H9 (cell line): ENCODE results near the gene PRPF19. TPM values are rescaled to one million over a fixed set of nuclear protein-coding genes. Genes with fewer than 3 reads are reported as not detected.

Source experiments
- DNase-seq: peaks from one replicate; pipeline ENCODE4 v3.0.0-alpha.2; 2017
- H2AFZ ChIP-seq: one replicate; pipeline ENCODE4 v1.6.1; 2013; ENCODE audit warnings: mild to moderate bottlenecking, low read length, control low read depth, moderate library complexity
- H2AK5ac ChIP-seq: 2 replicates; pipeline ENCODE4 v1.6.1; 2013; ENCODE audit warnings: low read length, control low read depth, mixed read lengths; ENCODE audit not compliant: insufficient read length
- H2BK120ac ChIP-seq: one replicate; pipeline ENCODE4 v1.6.1; 2013; ENCODE audit warnings: low read depth, mild to moderate bottlenecking, low read length, control low read depth, inconsistent platforms; ENCODE audit not compliant: poor library complexity, severe bottlenecking
- H2BK12ac ChIP-seq: 2 replicates; pipeline ENCODE4 v1.6.1; 2013; ENCODE audit warnings: low read length, control low read depth, mixed read lengths, low read depth; ENCODE audit not compliant: insufficient read length
- H2BK15ac ChIP-seq: 2 replicates; pipeline ENCODE4 v1.6.1; 2013; ENCODE audit warnings: low read depth, low read length, control low read depth
- H2BK20ac ChIP-seq: one replicate; pipeline ENCODE4 v1.6.1; 2013; ENCODE audit warnings: low read depth, mild to moderate bottlenecking, low read length, control low read depth, inconsistent platforms; ENCODE audit not compliant: poor library complexity, severe bottlenecking
- H2BK5ac ChIP-seq: 2 replicates; pipeline ENCODE4 v1.6.1; 2013; ENCODE audit warnings: low read length, control low read depth, mixed read lengths; ENCODE audit not compliant: insufficient read length
- H3K14ac ChIP-seq: 2 replicates; pipeline ENCODE4 v1.6.1; 2013; ENCODE audit warnings: low read length, control low read depth; ENCODE audit not compliant: insufficient read depth
- H3K18ac ChIP-seq: 2 replicates; pipeline ENCODE4 v1.6.1; 2013; ENCODE audit warnings: low read depth, mild to moderate bottlenecking, mixed read lengths, low read length, control low read depth; ENCODE audit not compliant: insufficient read length
- H3K23ac ChIP-seq: 2 replicates; pipeline ENCODE4 v1.6.1; 2013; ENCODE audit warnings: low read length, control low read depth, mixed read lengths, low read depth; ENCODE audit not compliant: insufficient read length
- H3K23me2 ChIP-seq: 2 replicates; pipeline ENCODE4 v1.6.1; 2013; ENCODE audit warnings: low read depth, mild to moderate bottlenecking, mixed read lengths, low read length, control low read depth; ENCODE audit not compliant: insufficient read length, poor library complexity, severe bottlenecking
- H3K27ac ChIP-seq: 2 replicates; pipeline ENCODE4 v1.5.1; 2013; ENCODE audit warnings: low read length, control low read depth, mixed read lengths, low read depth; ENCODE audit not compliant: insufficient read length
- H3K27me3 ChIP-seq: 2 replicates; pipeline ENCODE4 v1.6.1; 2013; ENCODE audit warnings: low read length, control low read depth, inconsistent platforms; ENCODE audit not compliant: insufficient read depth
- H3K4ac ChIP-seq: 2 replicates; pipeline ENCODE4 v1.6.1; 2013; ENCODE audit warnings: low read depth, mild to moderate bottlenecking, control low read depth, inconsistent platforms, low read length, moderate library complexity
- H3K4me1 ChIP-seq: 2 replicates; pipeline ENCODE4 v1.6.1; 2013; ENCODE audit warnings: low read length, control low read depth, inconsistent platforms; ENCODE audit not compliant: insufficient read depth
- H3K4me2 ChIP-seq: 2 replicates; pipeline ENCODE4 v1.6.1; 2013; ENCODE audit warnings: low read length, control low read depth, mixed read lengths; ENCODE audit not compliant: insufficient read length, insufficient read depth
- H3K56ac ChIP-seq: 2 replicates; pipeline ENCODE4 v1.6.1; 2013; ENCODE audit warnings: low read depth, mild to moderate bottlenecking, mixed read lengths, low read length, control low read depth; ENCODE audit not compliant: insufficient read length
- H3K79me1 ChIP-seq: 2 replicates; pipeline ENCODE4 v1.6.1; 2013; ENCODE audit warnings: low read depth, mild to moderate bottlenecking, moderate library complexity, low read length, control low read depth, inconsistent platforms; ENCODE audit not compliant: insufficient read depth, poor library complexity, severe bottlenecking
- H3K79me2 ChIP-seq: 2 replicates; pipeline ENCODE4 v1.6.1; 2013; ENCODE audit warnings: low read length, control low read depth, inconsistent platforms; ENCODE audit not compliant: insufficient read depth
- H3K9ac ChIP-seq: 2 replicates; pipeline ENCODE4 v1.6.1; 2013; ENCODE audit warnings: low read length, control low read depth, mixed read lengths; ENCODE audit not compliant: insufficient read length; ENCODE audit errors: extremely low read depth
- H3K9me3 ChIP-seq: one replicate; pipeline ENCODE4 v1.6.1; 2013; ENCODE audit warnings: low read depth, low read length, inconsistent platforms; ENCODE audit not compliant: control insufficient read depth
- H3T11ph ChIP-seq: one replicate; pipeline ENCODE4 v1.6.1; 2013; ENCODE audit warnings: mild to moderate bottlenecking, low read length, control low read depth, inconsistent platforms
- H4K20me1 ChIP-seq: one replicate; pipeline ENCODE4 v1.6.1; 2013; ENCODE audit not compliant: control insufficient read depth, insufficient read length, insufficient read depth
- H4K5ac ChIP-seq: 2 replicates; pipeline ENCODE4 v1.6.1; 2013; ENCODE audit warnings: low read depth, mild to moderate bottlenecking, mixed read lengths, low read length, control low read depth; ENCODE audit not compliant: insufficient read length
- H4K8ac ChIP-seq: replicated peaks from 2 replicates; pipeline ENCODE4 v1.6.1; 2013; ENCODE audit warnings: low read length, control low read depth, mixed read lengths, low read depth; ENCODE audit not compliant: insufficient read length
- H4K91ac ChIP-seq: 2 replicates; pipeline ENCODE4 v1.6.1; 2013; ENCODE audit warnings: low read depth, mild to moderate bottlenecking, moderate library complexity, mixed read lengths, low read length, control low read depth; ENCODE audit not compliant: insufficient read length
- H3K27ac Mint-ChIP-seq, 3 experiments: 2 replicates in 2 of 3; 3 replicates in 1 of 3; pipeline ENCODE4 v1.8.0; 2020 to 2021; ENCODE audit warnings: mixed read lengths in 3 of 3, mild to moderate bottlenecking in 1 of 3, moderate library complexity in 1 of 3
- H3K27me3 Mint-ChIP-seq: 2 replicates; pipeline ENCODE4 v1.8.0; 2021; ENCODE audit warnings: low read depth, mild to moderate bottlenecking, moderate library complexity, mixed read lengths
- H3K36me3 Mint-ChIP-seq, 3 experiments: 2 replicates in 2 of 3; 3 replicates in 1 of 3; pipeline ENCODE4 v1.8.0; 2020 to 2021; ENCODE audit warnings: low read depth in 3 of 3, mixed read lengths in 3 of 3; ENCODE audit not compliant: insufficient read depth in 1 of 3
- H3K4me1 Mint-ChIP-seq, 2 experiments: 2 replicates each; pipeline ENCODE4 v1.8.0; 2020; ENCODE audit warnings: mixed read lengths in 2 of 2
- H3K4me3 Mint-ChIP-seq, 2 experiments: 2 replicates in 1 of 2; 3 replicates in 1 of 2; pipeline ENCODE4 v1.8.0; 2020 to 2021; ENCODE audit warnings: mild to moderate bottlenecking in 2 of 2, mixed read lengths in 2 of 2, moderate library complexity in 1 of 2
- H3K9me3 Mint-ChIP-seq, 2 experiments: 2 replicates in 1 of 2; 3 replicates in 1 of 2; pipeline ENCODE4 v1.8.0; 2020; ENCODE audit warnings: mild to moderate bottlenecking in 2 of 2, mixed read lengths in 2 of 2, moderate library complexity in 1 of 2
- CTCF ChIP-seq: fragments of 200-600 bp; sonication (generic); conservative IDR thresholded peaks from 3 replicates; pipeline ENCODE4 v1.8.0; 2021; ENCODE audit warnings: antibody characterized with exemption, mild to moderate bottlenecking
- WGBS: extraction: QIAGEN DNeasy Blood & Tissue Kit; methylation state at CpG from one replicate; pipeline ENCODE4 v1.1.7; 2013; ENCODE audit warnings: missing lambda C conversion rate, low lambda C conversion rate, mixed read lengths; ENCODE audit not compliant: insufficient read length; ENCODE audit errors: extremely low coverage; 5-methylcytosine and 5-hydroxymethylcytosine counted together
- total RNA-seq: library from RNA; stranded (reverse); gene quantifications from 2 replicates; pipeline ENCODE4 v1.2.1, GENCODE V29; 2021

PRPF19 gene
- total RNA-seq, 1 experiment from 2014 or later, result 130 TPM

GRCh38 chr11:60935676-60936442 lies 29.5 kb upstream of the PRPF19 start:
- DNase-seq, result no peak
- H3T11ph ChIP-seq, result no peak overlapping the region

More at GRCh38 chr11:60935676-60936442, 29.5 kb upstream of the PRPF19 start:
- H3K27me3 ChIP-seq, result no peaks in the 10 kb centered on the region
- H3K9ac ChIP-seq, result no peak overlapping the region
- Mint-ChIP-seq H3K9me3 (no peaks in the 10 kb centered on the region), H3K4me1 (peaks cover 13 to 19% of the 10 kb centered on the region in 2 experiments), H3K27ac (peak overlapping the region in 1 of 3 experiments; percentile 79; a peak in 2 of 7 replicates), H3K36me3 (peaks cover 6 to 37% (median 33%) of the 10 kb centered on the region in 3 experiments; a peak in 6 of 7 replicates), H3K27me3 (peaks cover 2% of the 10 kb centered on the region), H3K4me3 (no peak overlapping the region)
- H2BK5ac ChIP-seq, result no peak overlapping the region
- no peaks in the 10 kb centered on the region for H3K79me2 ChIP-seq
- no peak overlapping the region for H3K27ac ChIP-seq
- H4K5ac ChIP-seq, result no peak overlapping the region
- no peak overlapping the region for H3K18ac ChIP-seq
- no peaks in the 10 kb centered on the region for H3K9me3 ChIP-seq
- H3K79me1 ChIP-seq, result no peaks in the 10 kb centered on the region
- no peak overlapping the region for H4K8ac ChIP-seq
- no peak overlapping the region for H2BK120ac ChIP-seq
- H3K23me2 ChIP-seq, result no peaks in the 10 kb centered on the region
- no peak overlapping the region for H2BK12ac ChIP-seq
- no peaks in the 10 kb centered on the region for H4K20me1 ChIP-seq
- no peak overlapping the region for H3K23ac ChIP-seq
- no peak overlapping the region for H3K4me2 ChIP-seq
- TF ChIP-seq CTCF, result no peak
- H2AK5ac ChIP-seq, result no peak overlapping the region
- no peak overlapping the region for H3K56ac ChIP-seq
- no peak overlapping the region for H4K91ac ChIP-seq
- H3K4me1 ChIP-seq, result no peaks in the 10 kb centered on the region
- H2BK20ac ChIP-seq, result no peak overlapping the region
- H3K14ac ChIP-seq, result no peak overlapping the region; the same call in 1 of the 2 replicates
- no CpG with 5 or more reads among the region's 27 CpGs for WGBS
- no peak overlapping the region for H2AFZ ChIP-seq
- H2BK15ac ChIP-seq, result no peak overlapping the region
- no peak overlapping the region for H3K4ac ChIP-seq
